H9 (cell line): ENCODE measurements around the gene NID1. TPM values are rescaled to one million over a fixed set of nuclear protein-coding genes. Genes with fewer than 3 reads are reported as not detected.

Source experiments
- DNase-seq: peaks from one replicate; pipeline ENCODE4 v3.0.0-alpha.2; 2017
- H2AFZ ChIP-seq: one replicate; pipeline ENCODE4 v1.6.1; 2013; ENCODE audit warnings: mild to moderate bottlenecking, low read length, control low read depth, moderate library complexity
- H2AK5ac ChIP-seq: 2 replicates; pipeline ENCODE4 v1.6.1; 2013; ENCODE audit warnings: low read length, control low read depth, mixed read lengths; ENCODE audit not compliant: insufficient read length
- H2BK120ac ChIP-seq: one replicate; pipeline ENCODE4 v1.6.1; 2013; ENCODE audit warnings: low read depth, mild to moderate bottlenecking, low read length, control low read depth, inconsistent platforms; ENCODE audit not compliant: poor library complexity, severe bottlenecking
- H2BK12ac ChIP-seq: 2 replicates; pipeline ENCODE4 v1.6.1; 2013; ENCODE audit warnings: low read length, control low read depth, mixed read lengths, low read depth; ENCODE audit not compliant: insufficient read length
- H2BK15ac ChIP-seq: 2 replicates; pipeline ENCODE4 v1.6.1; 2013; ENCODE audit warnings: low read depth, low read length, control low read depth
- H2BK20ac ChIP-seq: one replicate; pipeline ENCODE4 v1.6.1; 2013; ENCODE audit warnings: low read depth, mild to moderate bottlenecking, low read length, control low read depth, inconsistent platforms; ENCODE audit not compliant: poor library complexity, severe bottlenecking
- H2BK5ac ChIP-seq: 2 replicates; pipeline ENCODE4 v1.6.1; 2013; ENCODE audit warnings: low read length, control low read depth, mixed read lengths; ENCODE audit not compliant: insufficient read length
- H3K14ac ChIP-seq: 2 replicates; pipeline ENCODE4 v1.6.1; 2013; ENCODE audit warnings: low read length, control low read depth; ENCODE audit not compliant: insufficient read depth
- H3K18ac ChIP-seq: 2 replicates; pipeline ENCODE4 v1.6.1; 2013; ENCODE audit warnings: low read depth, mild to moderate bottlenecking, mixed read lengths, low read length, control low read depth; ENCODE audit not compliant: insufficient read length
- H3K23ac ChIP-seq: 2 replicates; pipeline ENCODE4 v1.6.1; 2013; ENCODE audit warnings: low read length, control low read depth, mixed read lengths, low read depth; ENCODE audit not compliant: insufficient read length
- H3K23me2 ChIP-seq: 2 replicates; pipeline ENCODE4 v1.6.1; 2013; ENCODE audit warnings: low read depth, mild to moderate bottlenecking, mixed read lengths, low read length, control low read depth; ENCODE audit not compliant: insufficient read length, poor library complexity, severe bottlenecking
- H3K27ac ChIP-seq: 2 replicates; pipeline ENCODE4 v1.5.1; 2013; ENCODE audit warnings: low read length, control low read depth, mixed read lengths, low read depth; ENCODE audit not compliant: insufficient read length
- H3K27me3 ChIP-seq: 2 replicates; pipeline ENCODE4 v1.6.1; 2013; ENCODE audit warnings: low read length, control low read depth, inconsistent platforms; ENCODE audit not compliant: insufficient read depth
- H3K4ac ChIP-seq: 2 replicates; pipeline ENCODE4 v1.6.1; 2013; ENCODE audit warnings: low read depth, mild to moderate bottlenecking, control low read depth, inconsistent platforms, low read length, moderate library complexity
- H3K4me1 ChIP-seq: 2 replicates; pipeline ENCODE4 v1.6.1; 2013; ENCODE audit warnings: low read length, control low read depth, inconsistent platforms; ENCODE audit not compliant: insufficient read depth
- H3K4me2 ChIP-seq: 2 replicates; pipeline ENCODE4 v1.6.1; 2013; ENCODE audit warnings: low read length, control low read depth, mixed read lengths; ENCODE audit not compliant: insufficient read length, insufficient read depth
- H3K56ac ChIP-seq: 2 replicates; pipeline ENCODE4 v1.6.1; 2013; ENCODE audit warnings: low read depth, mild to moderate bottlenecking, mixed read lengths, low read length, control low read depth; ENCODE audit not compliant: insufficient read length
- H3K79me1 ChIP-seq: 2 replicates; pipeline ENCODE4 v1.6.1; 2013; ENCODE audit warnings: low read depth, mild to moderate bottlenecking, moderate library complexity, low read length, control low read depth, inconsistent platforms; ENCODE audit not compliant: insufficient read depth, poor library complexity, severe bottlenecking
- H3K79me2 ChIP-seq: 2 replicates; pipeline ENCODE4 v1.6.1; 2013; ENCODE audit warnings: low read length, control low read depth, inconsistent platforms; ENCODE audit not compliant: insufficient read depth
- H3K9ac ChIP-seq: 2 replicates; pipeline ENCODE4 v1.6.1; 2013; ENCODE audit warnings: low read length, control low read depth, mixed read lengths; ENCODE audit not compliant: insufficient read length; ENCODE audit errors: extremely low read depth
- H3K9me3 ChIP-seq: one replicate; pipeline ENCODE4 v1.6.1; 2013; ENCODE audit warnings: low read depth, low read length, inconsistent platforms; ENCODE audit not compliant: control insufficient read depth
- H3T11ph ChIP-seq: one replicate; pipeline ENCODE4 v1.6.1; 2013; ENCODE audit warnings: mild to moderate bottlenecking, low read length, control low read depth, inconsistent platforms
- H4K20me1 ChIP-seq: one replicate; pipeline ENCODE4 v1.6.1; 2013; ENCODE audit not compliant: control insufficient read depth, insufficient read length, insufficient read depth
- H4K5ac ChIP-seq: 2 replicates; pipeline ENCODE4 v1.6.1; 2013; ENCODE audit warnings: low read depth, mild to moderate bottlenecking, mixed read lengths, low read length, control low read depth; ENCODE audit not compliant: insufficient read length
- H4K8ac ChIP-seq: replicated peaks from 2 replicates; pipeline ENCODE4 v1.6.1; 2013; ENCODE audit warnings: low read length, control low read depth, mixed read lengths, low read depth; ENCODE audit not compliant: insufficient read length
- H4K91ac ChIP-seq: 2 replicates; pipeline ENCODE4 v1.6.1; 2013; ENCODE audit warnings: low read depth, mild to moderate bottlenecking, moderate library complexity, mixed read lengths, low read length, control low read depth; ENCODE audit not compliant: insufficient read length
- H3K27ac Mint-ChIP-seq, 3 experiments: 2 replicates in 2 of 3; 3 replicates in 1 of 3; pipeline ENCODE4 v1.8.0; 2020 to 2021; ENCODE audit warnings: mixed read lengths in 3 of 3, mild to moderate bottlenecking in 1 of 3, moderate library complexity in 1 of 3
- H3K27me3 Mint-ChIP-seq: 2 replicates; pipeline ENCODE4 v1.8.0; 2021; ENCODE audit warnings: low read depth, mild to moderate bottlenecking, moderate library complexity, mixed read lengths
- H3K36me3 Mint-ChIP-seq, 3 experiments: 2 replicates in 2 of 3; 3 replicates in 1 of 3; pipeline ENCODE4 v1.8.0; 2020 to 2021; ENCODE audit warnings: low read depth in 3 of 3, mixed read lengths in 3 of 3; ENCODE audit not compliant: insufficient read depth in 1 of 3
- H3K4me1 Mint-ChIP-seq, 2 experiments: 2 replicates each; pipeline ENCODE4 v1.8.0; 2020; ENCODE audit warnings: mixed read lengths in 2 of 2
- H3K4me3 Mint-ChIP-seq, 2 experiments: 2 replicates in 1 of 2; 3 replicates in 1 of 2; pipeline ENCODE4 v1.8.0; 2020 to 2021; ENCODE audit warnings: mild to moderate bottlenecking in 2 of 2, mixed read lengths in 2 of 2, moderate library complexity in 1 of 2
- H3K9me3 Mint-ChIP-seq, 2 experiments: 2 replicates in 1 of 2; 3 replicates in 1 of 2; pipeline ENCODE4 v1.8.0; 2020; ENCODE audit warnings: mild to moderate bottlenecking in 2 of 2, mixed read lengths in 2 of 2, moderate library complexity in 1 of 2
- CTCF ChIP-seq: fragments of 200-600 bp; sonication (generic); conservative IDR thresholded peaks from 3 replicates; pipeline ENCODE4 v1.8.0; 2021; ENCODE audit warnings: antibody characterized with exemption, mild to moderate bottlenecking
- WGBS: extraction: QIAGEN DNeasy Blood & Tissue Kit; methylation state at CpG from one replicate; pipeline ENCODE4 v1.1.7; 2013; ENCODE audit warnings: missing lambda C conversion rate, low lambda C conversion rate, mixed read lengths; ENCODE audit not compliant: insufficient read length; ENCODE audit errors: extremely low coverage; 5-methylcytosine and 5-hydroxymethylcytosine counted together
- total RNA-seq: library from RNA; stranded (reverse); gene quantifications from 2 replicates; pipeline ENCODE4 v1.2.1, GENCODE V29; 2021

Gene NID1
- total RNA-seq, 1 experiment from 2014 or later, result 28.5 TPM

DNA sequence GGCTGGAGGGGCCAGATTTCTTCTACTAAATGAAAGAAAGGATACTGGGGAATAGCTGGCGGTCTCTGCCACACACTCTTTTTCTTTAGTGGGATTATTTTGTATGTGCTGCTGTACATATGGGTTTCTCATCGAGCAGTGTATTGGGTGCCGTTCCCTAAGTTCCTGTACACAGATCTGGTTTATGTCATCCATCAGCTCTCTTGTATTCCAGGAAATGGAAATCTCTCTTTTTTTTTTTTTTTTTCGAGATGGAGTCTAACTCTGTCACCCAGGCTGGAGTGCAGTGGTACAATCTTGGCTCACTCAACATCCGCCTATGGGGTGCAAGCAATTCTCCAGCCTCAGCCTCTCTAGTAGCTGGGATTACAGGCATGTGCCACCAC is 27.0 kb upstream of the NID1 start:
- Mint-ChIP-seq H3K4me1 (0 out of 4 replicates have a peak, but pooled peaks cover 0 to 2% of the 10 kb centered on the region in 2 experiments), H3K36me3 (peaks cover 5 to 6% (median 6%) of the 10 kb centered on the region in 3 experiments), H3K4me3 (no peak overlapping the region), H3K27me3 (peaks cover 2% of the 10 kb centered on the region), H3K9me3 (peaks cover 10 to 16% of the 10 kb centered on the region in 2 experiments; a peak in 4 of 5 replicates), H3K27ac (no peak overlapping the region; a peak in 1 of 7 replicates)
- Histone ChIP-seq H2BK20ac (no peak overlapping the region), H3K79me2 (no peaks in the 10 kb centered on the region), H3K4ac (no peak overlapping the region), H4K20me1 (no peaks in the 10 kb centered on the region), H2BK12ac (no peak overlapping the region), H3K14ac (no peak overlapping the region), H4K91ac (no peak overlapping the region), H2AK5ac (no peak overlapping the region), H3K9me3 (no peaks in the 10 kb centered on the region), H4K5ac (no peak overlapping the region), H3K4me2 (no peak overlapping the region), H2BK5ac (no peak overlapping the region), H3K27ac (no peak overlapping the region), H3K18ac (no peak overlapping the region), H3K56ac (no peak overlapping the region), H3K23ac (no peak overlapping the region), H4K8ac (no peak overlapping the region), H2BK15ac (no peak overlapping the region), H3T11ph (no peak overlapping the region), H2BK120ac (no peak overlapping the region), H2AFZ (no peak overlapping the region), H3K79me1 (no peaks in the 10 kb centered on the region), H3K27me3 (no peaks in the 10 kb centered on the region), H3K9ac (no peak overlapping the region), H3K23me2 (no peaks in the 10 kb centered on the region), H3K4me1 (no peaks in the 10 kb centered on the region)
- TF ChIP-seq CTCF, result no peak
- no CpG with 5 or more reads among the region's 5 CpGs for WGBS
- no peak for DNase-seq
